Skeletal muscle cell (primary cell): ENCODE results near the gene MYOZ1.
"Not testable (repeated sequence)": the region's sequence is repeated elsewhere in the genome, so short reads cannot be mapped to it uniquely, and the experiment has no call there.

Experiments used
- DNase-seq: peaks from one replicate; pipeline ENCODE4 v3.0.0-alpha.2; 2010; ENCODE audit warnings: low read depth
- H3K4me3 ChIP-seq: 2 replicates; pipeline ENCODE4 v1.5.1; 2011; ENCODE audit warnings: low read depth, mild to moderate bottlenecking, control low read depth, low read length, moderate library complexity

MYOZ1 gene

GRCh38 chr10:73641328-73642060 lies at the start of gene MYOZ1:
MYOZ1 (minus strand) TSS chr10:73641474; CDS start chr10:73640017, 1,457 bp downstream.
- no peak within 1 kb of the TSS for H3K4me3 ChIP-seq
- DNase-seq = no peak

DNA sequence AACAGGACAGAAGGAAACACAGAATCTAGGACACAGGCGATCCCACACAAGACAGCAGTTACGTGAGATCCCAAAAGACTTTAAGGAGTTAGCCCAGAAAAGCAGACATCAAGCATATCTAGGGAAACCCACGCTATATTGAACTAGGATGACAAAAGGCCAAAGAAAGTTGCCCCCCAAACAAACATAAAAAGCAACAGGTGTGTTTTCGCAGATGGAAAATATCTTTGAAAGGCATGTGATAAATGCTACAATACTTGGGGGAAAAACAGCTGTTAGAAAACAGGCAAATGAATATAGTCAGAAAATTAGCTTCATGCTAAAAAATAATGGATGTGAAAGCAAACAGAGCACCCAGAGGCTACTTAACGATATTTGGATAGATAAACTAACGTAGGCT lies 49.5 kb upstream of the MYOZ1 start:
- H3K4me3 ChIP-seq, DNase-seq: not testable (repeated sequence)

DNA sequence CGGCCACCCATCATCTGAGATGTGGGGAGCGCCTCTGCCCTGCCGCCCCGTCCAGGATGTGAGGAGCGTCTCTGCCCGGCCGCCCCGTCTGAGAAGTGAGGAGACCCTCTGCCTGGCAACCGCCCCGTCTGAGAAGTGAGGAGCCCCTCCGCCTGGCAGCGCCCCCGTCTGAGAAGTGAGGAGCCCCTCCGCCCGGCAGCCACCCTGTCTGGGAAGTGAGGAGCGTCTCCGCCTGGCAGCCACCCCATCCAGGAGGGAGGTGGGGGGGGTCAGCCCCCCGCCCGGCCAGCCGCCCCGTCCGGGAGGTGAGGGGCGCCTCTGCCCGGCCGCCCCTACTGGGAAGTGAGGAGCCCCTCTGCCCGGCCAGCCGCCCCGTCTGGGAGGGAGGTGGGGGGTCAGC lies 48.3 kb upstream of the MYOZ1 start:
- H3K4me3 ChIP-seq, DNase-seq: not testable (repeated sequence)

GRCh38 chr10:73687641-73688040 lies 46.4 kb upstream of the MYOZ1 start:
- DNase-seq, H3K4me3 ChIP-seq: not testable (repeated sequence)

DNA sequence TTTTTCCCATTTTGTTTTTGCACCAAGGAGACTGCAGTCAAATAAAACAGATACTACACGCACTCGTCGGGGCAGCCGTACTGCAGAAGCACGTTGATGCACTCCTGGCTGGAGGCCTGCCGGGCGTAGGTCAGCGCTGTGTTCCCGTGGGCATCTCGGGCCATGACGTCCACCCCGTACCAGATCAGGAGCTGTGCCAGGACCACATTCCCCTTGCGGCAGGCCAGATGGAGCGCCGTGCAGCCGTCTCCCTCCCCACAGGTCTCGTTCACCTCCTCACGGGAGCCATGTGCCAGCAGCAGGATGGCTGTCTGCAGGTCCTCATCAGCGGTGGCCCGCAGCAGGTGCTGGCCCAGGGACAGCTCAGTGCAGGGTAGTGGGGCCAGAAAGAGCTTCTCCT lies 33.3 kb upstream of the MYOZ1 start:
- not testable (repeated sequence) for DNase-seq, H3K4me3 ChIP-seq

DNA sequence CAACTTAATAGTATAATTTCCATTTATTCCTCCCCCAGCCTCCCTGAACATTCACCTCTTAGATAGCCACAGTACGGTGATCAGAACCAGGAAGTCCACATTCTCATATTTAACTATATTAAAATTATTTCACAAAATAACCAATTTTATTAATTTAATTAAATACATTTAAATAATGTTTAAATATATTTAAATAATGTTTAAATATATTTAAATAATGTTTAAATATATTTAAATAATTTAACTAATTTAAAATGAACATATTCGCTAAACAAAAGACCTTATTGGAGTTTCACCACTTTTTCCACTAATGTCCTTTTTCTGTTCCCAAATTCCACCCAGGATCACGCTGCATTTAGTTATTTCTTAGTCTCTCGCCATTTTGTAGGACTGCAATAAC lies 27.1 kb upstream of the MYOZ1 start:
- H3K4me3 ChIP-seq, DNase-seq: not testable (repeated sequence)

DNA sequence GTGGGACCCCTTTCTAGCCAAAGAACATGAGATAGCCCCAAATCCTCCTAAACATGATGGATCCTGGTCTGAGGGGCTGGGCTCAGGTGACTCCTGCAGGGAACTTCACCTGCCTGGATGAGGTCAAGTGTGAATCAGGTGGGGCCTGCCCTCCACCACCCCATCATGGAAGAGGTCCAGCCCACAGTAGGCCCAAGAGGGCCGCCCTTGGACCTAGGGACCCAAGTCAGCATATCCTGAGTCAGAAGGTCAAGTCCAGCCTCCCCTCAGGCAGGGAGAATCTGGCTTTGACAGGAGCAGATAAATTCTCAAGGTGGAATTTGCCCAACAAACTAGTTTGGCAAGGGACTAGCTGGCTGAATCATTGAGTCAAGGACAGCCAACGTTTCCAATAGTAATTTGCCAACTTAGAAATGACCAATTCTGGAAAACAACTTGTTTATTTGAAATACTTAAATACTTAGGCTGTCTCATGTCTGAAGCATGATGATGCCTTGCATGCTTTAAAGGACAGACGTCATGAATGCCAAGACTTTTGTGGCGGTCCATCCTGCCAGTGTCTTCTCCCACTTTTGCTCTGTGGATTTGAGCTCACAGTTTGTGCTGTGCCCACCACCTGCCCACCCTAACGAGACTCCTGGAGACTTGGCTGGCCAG lies 25.0 kb upstream of the MYOZ1 start:
- not testable (repeated sequence) for H3K4me3 ChIP-seq, DNase-seq

DNA sequence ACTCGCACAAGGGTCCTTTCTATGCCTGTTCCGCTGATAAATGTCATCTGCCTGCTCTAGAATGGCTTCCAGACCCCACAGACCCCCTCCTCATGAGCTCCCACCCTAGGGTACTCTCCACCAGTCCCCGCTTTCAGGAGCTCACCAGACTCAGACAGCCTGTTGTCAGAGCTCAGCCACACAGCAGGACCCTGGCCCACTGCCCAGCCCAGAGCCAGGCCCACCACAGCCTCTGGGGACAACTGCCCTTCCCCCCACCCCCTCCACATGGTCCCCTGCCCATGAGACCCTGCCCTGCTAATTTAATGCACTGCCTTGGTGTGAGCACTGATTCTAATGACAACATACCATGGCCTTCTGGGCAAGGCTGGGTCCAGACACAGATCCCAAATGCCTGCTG lies 24.3 kb upstream of the MYOZ1 start:
- not testable (repeated sequence) for H3K4me3 ChIP-seq, DNase-seq

GRCh38 chr10:73664156-73665040 lies 23.1 kb upstream of the MYOZ1 start:
- H3K4me3 ChIP-seq, DNase-seq: not testable (repeated sequence)

DNA sequence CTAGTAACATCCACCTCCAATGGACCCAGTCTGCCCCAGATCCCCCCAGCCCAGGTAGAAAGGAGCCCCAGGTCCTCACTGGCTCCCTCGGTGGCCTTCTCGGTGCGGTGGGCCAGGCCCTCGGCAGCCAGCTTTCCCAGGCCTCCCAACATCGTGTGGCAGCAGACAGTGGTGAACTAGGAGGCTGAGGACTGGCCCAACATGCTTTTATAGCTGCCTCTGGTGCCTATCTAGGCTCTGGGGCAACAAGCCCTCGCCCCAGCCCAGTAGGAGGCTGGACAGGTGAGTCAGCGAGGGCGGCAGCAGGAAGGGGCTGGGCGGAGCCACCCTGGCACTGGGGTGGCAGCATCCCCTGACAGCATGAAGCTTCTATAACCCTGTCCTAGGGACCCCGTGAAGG lies 22.3 kb upstream of the MYOZ1 start:
- not testable (repeated sequence) for H3K4me3 ChIP-seq, DNase-seq

- H3K4me3 ChIP-seq, DNase-seq: not testable (repeated sequence)
Observed at GRCh38 chr10:73662705-73663104, 21.4 kb upstream of the MYOZ1 start.

GRCh38 chr10:73655990-73656298 lies 14.7 kb upstream of the MYOZ1 start, which contains the start of gene SYNPO2L:
SYNPO2L (minus strand) TSS chr10:73656029; CDS start chr10:73655922, 107 bp downstream.
- DNase-seq = no peak
- no peak within 1 kb of the TSS for H3K4me3 ChIP-seq

DNA sequence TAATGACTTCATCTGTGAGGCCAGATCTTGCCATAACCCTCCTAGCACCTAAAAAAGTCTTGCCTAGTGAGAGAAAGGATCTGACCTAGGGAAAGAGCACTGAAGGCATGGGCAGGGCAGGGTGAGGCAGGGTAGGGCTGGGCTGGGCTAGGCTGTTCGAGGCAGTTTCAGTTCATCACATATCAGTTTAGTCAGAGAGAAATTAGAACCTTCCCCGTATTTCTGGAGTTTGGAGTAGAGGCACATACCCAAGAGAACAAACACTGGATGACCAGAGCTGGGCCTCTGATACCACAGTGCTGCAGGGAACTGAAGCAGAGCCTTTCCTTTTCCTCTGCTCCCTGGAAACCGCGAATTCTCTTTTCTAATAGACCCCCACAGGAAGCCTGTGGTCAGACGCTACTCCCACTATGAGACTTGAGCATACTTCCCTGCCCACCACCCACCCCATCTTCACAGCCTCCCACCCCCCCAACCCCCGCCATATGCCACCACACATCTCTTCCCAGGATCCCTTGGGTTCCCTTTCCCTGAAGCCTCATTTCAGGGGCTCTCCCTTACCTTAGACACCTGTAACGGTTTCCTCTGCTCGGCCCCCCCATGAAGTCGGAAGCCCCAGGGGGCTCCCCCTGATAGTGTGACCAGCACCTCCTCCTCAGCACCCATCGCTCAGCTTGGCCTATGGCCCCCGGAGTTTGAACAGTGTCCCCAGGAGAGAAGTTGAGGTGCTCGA lies 14.1 kb upstream of the MYOZ1 start:
- no peak for DNase-seq

DNA sequence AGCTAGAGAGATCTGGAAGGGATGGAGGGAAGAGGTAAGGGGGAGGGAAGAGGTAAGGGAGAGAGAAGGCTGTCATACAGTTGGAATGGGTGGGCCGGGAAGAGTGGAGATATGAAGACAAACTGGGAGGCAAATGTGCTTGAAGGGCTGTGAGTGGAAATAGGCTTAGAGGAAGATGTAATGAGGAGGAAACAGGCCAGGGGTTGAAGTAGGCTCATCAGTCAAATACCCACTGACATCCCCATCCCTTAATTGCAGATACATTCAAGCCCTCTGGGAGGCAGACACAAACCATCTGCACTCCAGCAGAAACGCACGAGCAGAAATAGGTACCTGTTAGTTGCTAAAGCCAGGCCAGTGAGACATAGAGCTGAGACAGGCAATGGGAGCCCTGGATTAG lies 12.4 kb upstream of the MYOZ1 start:
- no peak overlapping the region for H3K4me3 ChIP-seq
- DNase-seq = no peak

More for the DNA sequence above, 14.1 kb upstream of the MYOZ1 start:
- H3K4me3 ChIP-seq = no peak overlapping the region

GRCh38 chr10:73653195-73653594 lies 11.9 kb upstream of the MYOZ1 start:
- no peak overlapping the region for H3K4me3 ChIP-seq
- no peak for DNase-seq

GRCh38 chr10:73650537-73651331 lies 9.5 kb upstream of the MYOZ1 start:
- peak overlapping the region; percentile 6 for H3K4me3 ChIP-seq
- DNase-seq = peak; percentile 88

- H3K4me3 ChIP-seq = peak overlapping the region; percentile 13
- no peak for DNase-seq
Observed at GRCh38 chr10:73649876-73650536, 8.7 kb upstream of the MYOZ1 start.
